HG03060 (cell line): ENCODE measurements around the gene TMEFF2.

Experiments used
- ATAC-seq: cut with Tn5 transposase; IDR thresholded peaks from one replicate; pipeline ENCODE4 v1.9.1; 2021; ENCODE audit warnings: low read depth, moderate number of reproducible peaks; ENCODE audit not compliant: unreplicated experiment

The TMEFF2 gene, protein sequence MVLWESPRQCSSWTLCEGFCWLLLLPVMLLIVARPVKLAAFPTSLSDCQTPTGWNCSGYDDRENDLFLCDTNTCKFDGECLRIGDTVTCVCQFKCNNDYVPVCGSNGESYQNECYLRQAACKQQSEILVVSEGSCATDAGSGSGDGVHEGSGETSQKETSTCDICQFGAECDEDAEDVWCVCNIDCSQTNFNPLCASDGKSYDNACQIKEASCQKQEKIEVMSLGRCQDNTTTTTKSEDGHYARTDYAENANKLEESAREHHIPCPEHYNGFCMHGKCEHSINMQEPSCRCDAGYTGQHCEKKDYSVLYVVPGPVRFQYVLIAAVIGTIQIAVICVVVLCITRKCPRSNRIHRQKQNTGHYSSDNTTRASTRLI

DNA sequence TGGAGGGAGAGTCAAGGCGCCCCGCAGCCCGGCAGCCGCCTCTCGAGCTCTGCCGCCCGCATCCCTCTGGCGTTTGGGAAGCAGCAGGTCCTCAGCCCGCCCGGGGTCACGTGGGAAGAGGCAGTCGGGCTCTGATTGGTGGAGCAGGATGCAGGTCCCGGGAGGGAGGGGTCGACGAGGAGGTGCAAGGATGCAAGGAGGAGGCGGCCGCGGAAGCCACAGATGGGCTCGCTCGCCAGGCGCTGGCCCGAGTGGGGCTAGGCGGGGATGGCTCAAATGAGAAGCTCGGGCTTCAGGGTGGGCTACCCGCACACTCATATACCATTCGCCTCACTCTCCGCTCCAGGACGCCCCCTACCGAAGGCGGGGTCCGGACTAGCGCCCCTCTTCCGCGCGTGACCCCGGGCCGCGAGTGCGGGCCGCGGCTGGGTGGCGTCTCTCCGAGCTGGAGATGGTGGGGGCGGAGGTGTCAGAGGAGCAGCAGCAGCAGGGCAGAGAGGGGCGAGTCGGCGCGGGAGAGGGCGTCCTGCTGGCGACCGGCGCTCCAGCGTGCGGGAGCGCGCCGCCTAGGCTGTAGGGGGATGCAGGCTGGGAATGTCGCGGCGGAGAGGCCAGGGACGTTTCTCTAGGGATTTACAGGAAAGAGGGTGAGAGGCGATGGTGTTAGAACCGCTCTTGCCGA, at the start of gene TMEFF2:
Gene TMEFF2, minus strand, starts transcription at position 68 of the 682 bp plus-strand sequence. CDS start 409 bp downstream, outside the sequence.
- no peak for ATAC-seq

DNA sequence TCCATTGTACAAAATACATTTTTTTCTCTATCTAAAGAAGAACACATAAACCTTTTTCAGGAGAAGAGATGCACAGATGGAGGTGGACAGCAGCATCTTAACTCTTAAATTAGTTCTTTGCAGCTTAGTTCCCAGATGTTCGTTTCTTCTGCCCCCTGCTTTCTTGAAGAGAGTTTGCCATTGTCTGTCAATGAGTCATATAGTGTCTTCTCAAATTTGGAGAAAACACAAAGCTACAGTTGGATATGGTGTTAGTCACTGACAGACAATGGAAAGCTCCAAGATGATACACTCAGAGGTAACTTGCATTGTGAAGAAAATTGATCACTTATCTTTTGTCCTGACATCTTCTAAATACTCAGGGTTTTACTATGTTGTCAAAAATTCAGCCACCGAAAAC, 48.8 kb upstream of the TMEFF2 start:
- no peak for ATAC-seq

DNA sequence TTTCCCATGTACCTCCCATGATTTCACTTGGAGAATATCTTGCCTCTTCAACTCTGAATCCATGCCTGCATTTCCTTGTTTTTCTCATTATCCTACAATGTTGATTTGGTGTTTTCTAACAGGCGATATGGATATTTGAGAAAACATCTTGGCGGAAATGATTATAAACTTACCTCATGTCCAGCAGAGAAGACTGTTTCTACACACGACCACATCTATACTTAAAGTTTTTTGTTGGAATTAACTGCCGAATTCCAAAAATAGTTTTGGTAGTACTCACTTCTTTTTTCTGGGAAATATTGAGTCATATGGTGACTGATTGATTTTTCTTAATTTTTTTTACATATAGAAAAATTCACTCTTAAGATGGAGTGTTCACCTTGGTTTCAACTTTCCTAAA, 41.4 kb upstream of the TMEFF2 start:
- ATAC-seq: no peak

DNA sequence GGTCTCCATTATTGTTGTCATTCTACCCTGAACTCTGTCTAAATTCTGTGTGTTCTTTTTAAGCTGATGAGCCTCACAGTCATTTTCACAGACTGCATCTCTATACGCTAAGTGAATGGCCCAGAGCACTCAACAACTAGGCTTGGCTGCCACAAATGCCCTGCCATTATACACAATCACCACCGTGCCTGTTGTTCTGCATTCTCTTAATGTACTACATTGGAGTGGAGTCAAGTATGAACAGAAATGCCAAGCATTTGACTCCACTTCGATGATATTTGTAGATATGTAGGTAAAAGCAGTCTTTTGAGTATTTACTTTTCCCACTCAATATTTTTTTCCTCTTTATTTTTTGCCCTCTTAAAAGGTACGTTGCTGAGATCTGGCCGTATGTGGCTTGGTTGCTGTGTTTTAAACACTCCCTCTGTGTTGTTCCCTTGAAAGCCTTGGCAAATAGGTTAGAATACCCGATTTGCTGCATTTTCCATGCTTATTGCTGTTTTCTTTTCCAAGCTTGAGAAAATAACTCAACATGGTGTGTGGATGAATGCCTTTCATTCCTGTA, 36.2 kb upstream of the TMEFF2 start:
- ATAC-seq: no peak

DNA sequence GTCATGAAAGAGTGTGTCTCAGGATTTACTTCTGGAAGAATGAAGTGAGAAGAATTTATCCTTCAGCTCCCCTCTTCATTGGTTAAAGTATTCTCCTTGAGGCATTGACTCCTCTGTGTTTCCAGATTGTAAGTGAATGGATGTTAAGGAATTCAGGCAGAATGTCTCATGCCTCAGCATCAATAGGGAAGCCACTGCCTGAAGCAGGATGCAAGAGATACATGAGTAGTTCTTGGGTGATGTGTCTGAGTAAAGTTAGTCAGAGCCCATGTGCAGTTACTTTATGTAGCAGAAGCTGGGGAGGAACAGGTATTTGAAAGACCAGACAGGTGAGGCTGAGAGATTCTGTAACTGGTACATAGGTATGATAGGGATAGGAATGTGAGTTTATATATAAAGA, 34.0 kb upstream of the TMEFF2 start:
- ATAC-seq: no peak

DNA sequence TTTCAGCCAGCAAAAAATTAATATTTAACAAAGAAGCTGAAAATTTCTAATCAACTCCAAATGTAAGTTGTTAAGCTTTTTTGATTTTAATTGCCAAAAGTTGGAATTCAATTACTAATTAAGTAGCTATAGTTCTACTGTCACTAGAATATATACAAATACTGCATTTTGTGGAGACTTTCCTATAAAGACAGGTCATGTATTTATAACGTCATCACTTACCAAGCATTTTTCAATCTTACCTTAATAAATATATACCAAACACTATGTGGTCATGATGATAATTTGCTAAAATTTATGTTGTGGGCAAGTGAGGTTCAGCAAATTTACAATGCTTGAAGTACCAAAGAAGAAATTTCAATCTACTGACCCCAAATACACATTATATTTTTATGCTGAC, 24.2 kb upstream of the TMEFF2 start:
- ATAC-seq: no peak

DNA sequence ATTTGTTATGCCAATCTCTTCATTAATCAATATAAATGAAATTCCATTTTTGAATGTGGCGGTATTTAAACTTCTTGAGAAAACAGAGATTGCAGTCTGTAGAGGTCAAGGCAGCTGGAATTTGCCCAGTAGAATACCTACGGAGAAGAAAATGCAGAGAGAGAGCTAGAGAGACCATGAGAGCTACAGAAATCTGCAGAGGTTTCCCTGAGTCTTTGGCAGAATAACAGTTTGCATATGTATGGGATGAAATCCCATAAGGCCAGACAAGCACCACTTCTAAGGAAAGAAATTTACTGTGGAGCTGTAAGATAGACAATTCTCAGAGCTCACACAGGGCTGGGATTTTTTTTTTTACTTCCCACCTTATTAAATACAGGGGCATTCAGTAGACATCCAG, 23.6 kb upstream of the TMEFF2 start:
- no peak for ATAC-seq

DNA sequence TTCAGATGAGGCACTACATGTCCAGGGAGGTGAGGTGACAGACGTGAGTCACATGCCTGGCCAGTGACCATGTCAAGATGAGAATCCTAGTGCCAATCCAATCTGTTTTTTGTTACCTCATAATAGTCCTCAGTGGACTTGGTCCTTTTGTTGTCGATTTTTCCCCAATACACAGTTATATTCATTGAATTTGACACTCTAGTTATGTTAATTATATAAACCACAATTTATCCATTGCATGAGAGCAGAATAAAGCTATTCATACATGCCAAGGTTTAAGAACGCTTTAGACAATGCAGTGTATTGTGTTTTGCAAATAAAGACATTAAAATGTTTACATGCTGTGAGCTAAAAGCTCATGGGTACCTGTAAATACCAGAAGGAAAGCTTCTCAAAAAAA, 21.6 kb upstream of the TMEFF2 start:
- ATAC-seq: no peak

DNA sequence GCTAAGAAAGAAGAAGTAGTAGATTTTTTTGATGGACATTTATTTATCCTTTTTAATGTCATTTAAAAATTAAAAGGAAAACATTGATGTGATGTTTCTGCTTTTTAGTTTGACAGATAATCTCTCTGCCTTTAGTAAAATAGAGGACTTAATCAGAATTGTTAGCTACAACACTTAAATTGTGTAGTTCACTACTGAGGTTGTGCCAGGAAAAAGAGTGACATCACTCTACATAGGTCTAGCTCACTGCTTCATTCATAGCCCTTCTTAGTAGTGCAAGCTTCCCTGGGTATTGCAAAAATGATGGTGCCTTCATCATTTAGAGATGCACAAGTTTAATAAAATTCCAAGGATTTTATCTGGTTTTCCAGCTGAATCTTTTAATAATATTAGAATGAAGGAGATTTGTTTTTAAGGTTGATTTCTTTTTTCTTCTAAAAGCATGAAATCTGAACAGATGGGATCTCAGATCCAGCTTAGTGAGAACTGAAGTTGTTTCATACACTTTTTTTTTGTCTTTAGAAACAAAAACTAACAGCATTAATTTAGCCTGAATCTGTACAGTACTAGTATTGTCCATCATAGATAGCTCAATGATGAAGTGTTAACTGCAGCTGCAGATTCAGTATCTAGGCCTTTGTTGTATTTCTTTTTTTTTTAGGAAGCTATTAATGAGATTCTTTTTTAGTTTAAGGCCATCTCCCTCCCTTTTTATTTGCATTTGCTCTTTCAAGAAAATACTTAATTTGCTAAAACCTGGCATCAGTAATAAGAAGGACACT, 20.6 kb upstream of the TMEFF2 start:
- no peak for ATAC-seq

DNA sequence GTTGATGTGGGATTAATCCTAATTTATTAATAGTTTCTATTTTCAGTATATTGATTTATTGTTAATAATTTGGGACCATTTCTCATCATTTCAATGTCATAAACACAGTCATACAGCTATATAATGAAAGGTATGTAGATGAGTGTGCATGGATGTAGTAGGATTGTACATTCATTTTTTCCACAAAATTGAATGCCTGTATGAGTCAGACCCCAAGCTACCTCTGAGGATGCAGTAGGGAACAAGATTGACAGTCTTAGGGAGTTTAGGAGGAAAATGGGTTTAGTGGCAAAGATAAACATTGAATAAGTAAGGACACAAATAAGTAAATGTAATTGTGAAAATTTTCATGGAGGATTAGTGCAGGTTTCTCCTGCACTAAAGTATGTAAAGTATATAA, 14.1 kb upstream of the TMEFF2 start:
- no peak for ATAC-seq

DNA sequence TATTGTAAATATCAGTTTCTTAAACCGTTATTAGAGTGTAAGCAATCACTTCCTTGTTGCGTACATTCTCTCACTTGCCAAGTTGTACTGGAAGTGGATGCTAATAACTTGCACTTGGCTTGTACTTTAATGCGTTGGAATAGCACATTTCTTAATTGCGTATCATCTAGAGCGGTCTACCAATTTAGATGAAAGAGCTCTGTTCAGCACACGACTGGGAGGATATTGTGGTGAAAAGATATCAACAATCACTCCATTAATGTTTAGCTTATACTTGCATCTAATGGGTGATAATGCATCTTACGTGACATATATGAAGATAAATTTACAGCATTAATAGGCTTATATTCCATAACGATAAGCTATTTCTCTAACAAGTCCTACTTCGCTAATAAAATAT, 11.7 kb upstream of the TMEFF2 start:
- no peak for ATAC-seq

DNA sequence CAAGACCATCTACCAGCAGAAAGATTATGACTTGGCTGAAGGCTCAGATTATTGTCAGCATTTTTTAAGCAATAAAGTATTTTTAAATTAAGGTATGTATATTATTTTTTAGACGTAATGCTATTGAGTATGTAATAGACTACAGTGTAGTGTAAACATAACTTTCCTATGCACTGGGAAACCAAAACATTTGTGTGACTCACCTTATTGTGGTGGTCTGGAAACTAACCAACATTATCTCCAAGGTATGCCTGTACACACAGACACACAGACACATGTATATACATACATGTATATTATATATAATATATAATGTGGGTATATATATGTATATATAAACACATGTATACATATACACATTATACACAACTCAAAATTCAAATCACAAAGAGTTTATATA, 9.1 kb upstream of the TMEFF2 start:
- ATAC-seq: no peak

DNA sequence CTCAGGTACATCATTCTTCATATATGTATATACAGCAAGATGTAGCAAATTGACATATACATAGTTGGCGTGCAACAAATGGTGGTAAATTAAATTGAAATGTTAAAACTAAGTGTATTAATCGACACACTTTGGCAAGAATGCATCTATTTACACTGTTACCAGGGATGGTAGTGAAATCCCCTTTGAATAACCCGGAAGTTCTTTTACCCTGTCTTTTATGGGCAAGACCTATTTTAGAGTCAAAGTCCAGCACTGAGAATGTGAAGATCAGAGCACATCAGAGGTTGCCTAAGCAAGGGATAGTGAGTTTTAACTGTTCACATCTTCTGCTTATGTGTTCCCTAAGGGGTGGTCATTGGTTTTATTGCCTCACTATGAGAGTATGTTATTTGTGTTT, 7.6 kb upstream of the TMEFF2 start:
- ATAC-seq: no peak

DNA sequence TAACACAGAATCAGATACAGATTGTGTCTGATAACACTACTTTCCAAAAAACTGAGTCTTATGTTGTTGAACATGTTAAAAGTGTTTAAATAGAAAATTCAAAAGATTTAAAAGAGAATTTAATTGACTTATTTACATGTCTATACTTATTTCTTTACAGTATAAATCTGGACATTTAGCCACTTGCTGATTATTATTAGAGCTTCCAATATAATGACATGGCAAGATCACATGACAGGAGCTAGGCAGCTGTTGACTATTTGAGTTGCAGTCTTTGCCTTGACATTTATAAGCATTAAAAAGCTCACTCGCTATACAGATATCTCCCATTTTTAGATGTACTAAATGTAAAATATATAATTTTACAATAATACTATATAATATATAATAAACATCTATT, 6.4 kb upstream of the TMEFF2 start:
- no peak for ATAC-seq

DNA sequence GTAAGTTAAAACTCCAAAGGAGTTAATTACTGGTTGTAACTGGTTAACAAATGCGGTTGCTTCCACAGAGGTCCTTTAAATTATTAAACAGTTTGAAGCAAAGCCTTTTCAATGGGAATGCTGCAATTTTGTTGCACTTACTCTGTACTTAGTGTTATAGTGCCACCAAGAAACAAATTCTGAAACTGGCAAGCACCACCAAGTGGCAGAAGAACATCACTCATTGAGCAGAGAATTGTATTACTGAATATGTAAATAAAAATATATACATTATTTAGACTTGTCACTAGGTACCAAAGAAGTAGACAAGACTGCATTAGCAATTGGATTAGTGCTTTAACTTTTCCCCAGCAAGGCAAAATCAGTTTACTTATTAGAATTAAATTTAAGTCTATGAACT, 2.6 kb upstream of the TMEFF2 start:
- no peak for ATAC-seq

DNA sequence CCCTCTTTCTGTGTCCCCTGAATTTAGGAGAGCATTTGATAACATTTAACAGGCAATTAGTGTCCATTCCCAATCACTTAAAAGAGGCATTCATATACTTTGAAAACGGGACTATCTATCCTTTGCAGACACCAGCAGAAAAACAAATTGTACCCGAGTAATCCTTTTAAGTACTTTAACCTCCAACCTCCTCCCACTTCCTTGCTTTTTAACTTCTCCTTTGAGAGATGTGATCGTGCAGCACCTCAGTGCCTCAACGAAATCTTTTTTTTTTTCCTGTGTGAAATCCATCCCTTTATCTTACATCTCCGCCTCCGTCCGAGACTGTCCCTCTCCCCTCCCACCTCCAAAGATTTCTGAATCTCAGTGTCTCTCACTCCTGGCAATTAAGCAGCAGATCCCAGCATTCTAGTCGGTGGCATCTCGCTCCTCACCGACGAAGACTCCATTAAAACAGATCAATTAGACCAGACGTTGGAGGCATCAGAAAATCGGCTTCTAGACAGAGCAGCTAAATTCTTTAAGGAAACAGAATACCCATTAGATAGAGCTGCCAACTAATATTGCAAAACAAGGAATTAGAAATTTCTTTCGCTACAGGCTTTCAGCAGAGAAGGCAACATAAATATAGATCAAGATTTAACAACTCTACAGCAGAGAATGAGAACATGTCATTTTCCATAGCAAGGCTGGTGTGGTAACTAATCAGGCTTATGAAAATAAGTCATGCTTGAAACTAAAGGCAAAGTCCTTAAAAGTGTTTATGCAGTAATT, 1.9 kb upstream of the TMEFF2 start:
- ATAC-seq: no peak

DNA sequence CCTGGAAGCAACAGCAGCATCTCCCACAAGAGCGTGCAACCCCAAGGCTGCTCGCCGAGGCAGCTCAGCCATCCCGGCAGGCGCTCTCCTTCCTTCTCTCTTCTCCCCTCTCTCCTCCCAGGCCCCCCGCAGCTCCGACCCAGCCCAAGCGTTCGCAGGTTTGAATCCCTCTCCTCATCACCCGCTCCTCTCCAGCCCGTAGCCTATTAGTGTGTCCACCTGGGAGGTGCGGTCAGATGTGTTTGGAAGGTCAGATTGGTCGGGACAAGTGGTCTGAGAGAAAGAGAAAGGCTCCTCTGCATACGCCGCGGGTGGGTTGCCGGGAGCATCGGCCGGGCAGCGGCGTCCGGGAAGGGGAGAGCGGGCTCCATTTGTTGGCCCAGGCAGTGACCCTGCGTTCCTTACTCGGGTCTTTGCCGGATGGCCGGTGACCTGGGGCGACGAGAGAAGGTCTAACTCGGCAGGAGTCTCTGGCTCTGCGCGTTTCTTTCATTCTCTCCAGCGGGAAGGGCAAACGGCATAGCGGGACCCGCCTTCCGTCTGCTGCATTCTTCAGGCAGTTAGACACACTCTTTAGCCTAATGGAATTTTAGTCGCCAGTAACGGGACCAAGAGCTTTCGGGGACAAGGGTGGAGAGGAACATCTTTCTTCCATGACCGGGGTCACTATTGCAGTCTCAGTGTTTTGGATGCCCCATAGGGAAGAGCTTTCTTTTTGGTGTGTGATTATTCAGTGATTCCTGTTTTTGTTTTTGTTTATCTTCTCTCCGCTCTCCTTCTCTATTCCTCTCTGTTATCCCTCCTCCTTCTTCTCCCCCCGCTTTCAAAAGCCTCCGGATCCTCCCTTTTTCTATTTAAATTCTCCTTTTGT, 1.1 kb upstream of the TMEFF2 start:
- ATAC-seq: no peak

DNA sequence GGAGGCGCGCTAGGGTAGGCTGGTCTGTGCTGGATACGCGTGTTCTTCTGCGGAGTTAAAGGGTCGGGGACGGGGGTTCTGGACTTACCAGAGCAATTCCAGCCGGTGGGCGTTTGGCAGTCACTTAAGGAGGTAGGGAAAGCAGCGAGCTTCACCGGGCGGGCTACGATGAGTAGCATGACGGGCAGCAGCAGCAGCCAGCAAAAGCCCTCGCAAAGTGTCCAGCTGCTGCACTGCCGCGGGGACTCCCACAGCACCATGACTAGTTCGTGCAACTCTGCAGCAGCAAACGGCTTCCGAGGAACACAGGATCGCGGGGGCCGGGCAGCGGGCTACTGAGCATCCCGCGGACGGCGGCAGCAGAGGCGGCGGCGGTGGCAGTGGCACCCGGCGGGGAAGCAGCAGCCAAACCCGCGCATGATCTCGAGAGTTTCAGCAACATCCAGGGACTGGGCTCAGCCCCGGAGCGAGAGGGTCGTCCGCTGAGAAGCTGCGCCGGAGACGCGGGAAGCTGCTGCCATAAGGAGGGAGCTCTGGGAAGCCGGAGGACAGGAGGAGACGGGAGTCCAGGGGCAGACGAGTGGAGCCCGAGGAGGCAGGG, 368 bp downstream of the TMEFF2 start:
- no peak for ATAC-seq

DNA sequence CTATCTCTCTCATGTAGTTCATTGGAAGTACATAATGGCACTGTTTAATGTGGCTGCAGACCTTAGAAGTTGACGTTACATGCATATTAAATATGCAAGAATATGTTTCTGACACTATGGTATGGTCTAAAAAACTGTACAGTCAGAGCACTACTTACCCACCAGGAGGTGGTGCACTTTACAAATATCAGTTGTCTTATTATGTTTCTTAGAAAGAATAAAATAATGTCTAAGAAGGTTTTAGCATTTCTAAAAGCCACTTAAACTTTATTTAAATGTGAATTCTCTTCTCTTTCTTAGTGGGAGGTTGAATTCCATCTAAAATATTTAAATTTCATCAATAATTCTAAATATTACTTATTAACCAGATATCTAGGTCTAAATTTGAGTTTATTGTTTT, 4.3 kb downstream of the TMEFF2 start:
- ATAC-seq: no peak
